Neuronal stem cell (in vitro differentiated cells): ENCODE results near the gene ABR.
A peak's percentile ranks its signal among the peaks of the same experiment; 100 is the strongest.

ENCODE experiments used
- DNase-seq: peaks from one replicate; pipeline ENCODE4 v3.0.0-alpha.2; 2013; ENCODE audit warnings: low spot score
- H2AFZ ChIP-seq: one replicate; pipeline ENCODE4 v1.6.1; 2013; ENCODE audit warnings: mild to moderate bottlenecking, low read length, inconsistent platforms
- H2AK5ac ChIP-seq: 2 replicates; pipeline ENCODE4 v1.6.1; 2013; ENCODE audit warnings: low read depth, mild to moderate bottlenecking, inconsistent platforms, low read length, moderate library complexity, mixed read lengths
- H2BK120ac ChIP-seq: 2 replicates; pipeline ENCODE4 v1.6.1; 2013; ENCODE audit warnings: low read depth, mild to moderate bottlenecking, inconsistent platforms, low read length, moderate library complexity, mixed read lengths
- H2BK12ac ChIP-seq: one replicate; pipeline ENCODE4 v1.6.1; 2013; ENCODE audit warnings: low read length, inconsistent platforms
- H2BK15ac ChIP-seq: 2 replicates; pipeline ENCODE4 v1.6.1; 2013; ENCODE audit warnings: mild to moderate bottlenecking, low read length, inconsistent platforms, mixed read lengths
- H2BK5ac ChIP-seq: one replicate; pipeline ENCODE4 v1.6.1; 2013; ENCODE audit warnings: inconsistent platforms, mild to moderate bottlenecking, low read length, moderate library complexity
- H3K14ac ChIP-seq: one replicate; pipeline ENCODE4 v1.6.1; 2013; ENCODE audit warnings: low read length, inconsistent platforms
- H3K18ac ChIP-seq: 2 replicates; pipeline ENCODE4 v1.6.1; 2013; ENCODE audit warnings: low read length, inconsistent platforms
- H3K23ac ChIP-seq: 2 replicates; pipeline ENCODE4 v1.6.1; 2013; ENCODE audit warnings: low read depth, mild to moderate bottlenecking, mixed read lengths, low read length, inconsistent platforms; ENCODE audit not compliant: poor library complexity
- H3K27ac ChIP-seq: replicated peaks from 3 replicates; pipeline ENCODE4 v1.5.1; 2013; ENCODE audit warnings: low read length, inconsistent platforms
- H3K27me3 ChIP-seq, 3 experiments: 2 replicates each; pipeline ENCODE4 v1.6.1; 2013; ENCODE audit warnings: low read length in 3 of 3, mild to moderate bottlenecking in 2 of 3, inconsistent platforms in 1 of 3, low read depth in 1 of 3, mixed read lengths in 1 of 3, moderate library complexity in 1 of 3; ENCODE audit not compliant: control insufficient read depth in 3 of 3, insufficient read depth in 3 of 3
- H3K36me3 ChIP-seq, 2 donors: replicated peaks in 1 of 2; 2 replicates each; pipeline ENCODE4 v1.6.1; 2013; ENCODE audit warnings: low read length in 2 of 2; ENCODE audit not compliant: control insufficient read depth in 2 of 2, insufficient read depth in 2 of 2
- H3K4ac ChIP-seq: 2 replicates; pipeline ENCODE4 v1.6.1; 2013; ENCODE audit warnings: inconsistent platforms, mild to moderate bottlenecking, low read length, moderate library complexity
- H3K4me1 ChIP-seq, 2 donors: 1 replicate in 1 of 2; 2 replicates in 1 of 2; pipeline ENCODE4 v1.6.1; 2013; ENCODE audit warnings: low read length in 2 of 2, low read depth in 1 of 2; ENCODE audit not compliant: control insufficient read depth in 2 of 2, insufficient read depth in 1 of 2
- H3K4me2 ChIP-seq: one replicate; pipeline ENCODE4 v1.6.1; 2013; ENCODE audit warnings: mild to moderate bottlenecking, low read length, inconsistent platforms; ENCODE audit not compliant: insufficient read depth, poor library complexity, severe bottlenecking
- H3K4me3 ChIP-seq, 2 donors: 2 replicates each; pipeline ENCODE4 v1.5.1; 2013; ENCODE audit warnings: low read length in 2 of 2, mild to moderate bottlenecking in 2 of 2, inconsistent platforms in 1 of 2, moderate library complexity in 1 of 2
- H3K79me1 ChIP-seq: one replicate; pipeline ENCODE4 v1.6.1; 2013; ENCODE audit warnings: low read depth, mild to moderate bottlenecking, inconsistent platforms, low read length, moderate library complexity
- H3K9ac ChIP-seq: one replicate; pipeline ENCODE4 v1.6.1; 2013; ENCODE audit warnings: mild to moderate bottlenecking, low read depth, low read length, inconsistent platforms; ENCODE audit not compliant: poor library complexity
- H3K9me3 ChIP-seq, 2 donors: replicated peaks in 1 of 2; 2 replicates each; pipeline versions ENCODE3 to v1.6.1; 2013; ENCODE audit warnings: low read length in 2 of 2, mild to moderate bottlenecking in 2 of 2, inconsistent platforms in 1 of 2, low read depth in 1 of 2, mixed read lengths in 1 of 2, moderate library complexity in 1 of 2; ENCODE audit not compliant: control insufficient read depth in 2 of 2, insufficient read depth in 1 of 2
- H4K8ac ChIP-seq: one replicate; pipeline ENCODE4 v1.6.1; 2013; ENCODE audit warnings: low read depth, mild to moderate bottlenecking, inconsistent platforms, low read length, moderate library complexity
- H4K91ac ChIP-seq: one replicate; pipeline ENCODE4 v1.6.1; 2013; ENCODE audit warnings: low read length, low read depth, mild to moderate bottlenecking, inconsistent platforms; ENCODE audit not compliant: poor library complexity
- WGBS, 2 donors: extraction: QIAGEN DNeasy Blood & Tissue Kit; methylation state at CpG; one replicate each; pipeline ENCODE4 v1.1.7; 2013; ENCODE audit warnings: missing lambda C conversion rate in 2 of 2, mixed read lengths in 1 of 2; ENCODE audit not compliant: insufficient read length in 2 of 2, insufficient replicate concordance in 1 of 2; ENCODE audit errors: extremely low coverage in 2 of 2; 5-methylcytosine and 5-hydroxymethylcytosine counted together

ABR gene

DNA sequence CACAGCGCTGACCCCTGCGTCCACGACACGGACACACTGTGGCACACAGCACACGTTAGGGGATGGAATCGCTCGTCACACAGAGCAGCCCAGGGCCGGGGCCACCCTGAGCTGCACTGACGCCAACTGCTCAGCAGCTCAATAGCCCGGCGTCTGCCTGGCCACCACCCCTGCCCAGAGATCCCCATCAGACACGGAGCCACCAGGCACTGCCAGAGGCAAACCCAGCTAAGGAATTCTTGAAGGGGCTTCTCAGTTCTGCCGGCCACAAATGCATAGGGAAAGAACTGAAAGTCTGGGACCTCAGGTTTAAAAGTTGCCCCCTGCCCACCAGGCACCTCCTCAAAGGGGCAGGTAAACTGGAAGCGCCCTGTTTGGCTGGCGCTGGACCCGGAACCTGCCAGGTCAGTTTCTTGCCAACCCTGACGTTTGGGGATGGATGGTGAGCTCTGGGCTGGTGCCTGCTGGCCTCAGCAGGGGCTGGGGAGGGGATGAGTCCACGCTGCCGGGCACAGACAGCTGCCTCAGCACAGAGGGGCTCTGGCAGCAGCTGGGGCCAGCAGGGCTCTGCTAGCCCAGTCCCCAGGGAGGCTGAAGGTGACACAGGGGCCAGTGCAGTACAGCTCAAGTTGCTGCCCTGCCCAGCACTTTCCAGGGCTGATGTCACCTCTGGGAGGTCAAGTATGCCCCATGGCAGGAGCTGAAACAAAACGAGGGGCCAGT is 149.7 kb downstream of the ABR start:
- Histone ChIP-seq H3K4me2 (no peak overlapping the region), H4K91ac (no peak overlapping the region), H3K4ac (no peak overlapping the region), H3K18ac (peak overlapping the region; percentile 83), H2AK5ac (peak overlapping the region; percentile 61), H3K9me3 (no peaks in the 10 kb centered on the region), H3K9ac (no peak overlapping the region), H3K4me1 (peaks cover 0 to 11% of the 10 kb centered on the region in 2 donors), H2BK12ac (no peak overlapping the region), H3K23ac (peak overlapping the region; percentile 75), H2BK120ac (no peak overlapping the region), H2AFZ (no peak overlapping the region), H3K79me1 (peaks cover 2% of the 10 kb centered on the region), H3K27me3 (peaks cover 0 to 13% (median 0%) of the 10 kb centered on the region in 3 experiments), H3K36me3 (peaks cover 0 to 4% of the 10 kb centered on the region in 2 donors), H2BK15ac (no peak overlapping the region), H3K14ac (no peak overlapping the region), H4K8ac (no peak overlapping the region), H2BK5ac (peak overlapping the region; percentile 13), H3K27ac (no peak overlapping the region), H3K4me3 (peak overlapping the region in 1 of 2 donors; percentile 8)
- no peak for DNase-seq
- WGBS, 2 donors, result no CpG with 5 or more reads among the region's 20 CpGs

- H3K23ac ChIP-seq, result peak overlapping the region; percentile 75
- H4K91ac ChIP-seq, result no peak overlapping the region
- no peak overlapping the region for H3K4ac ChIP-seq
- H2BK5ac ChIP-seq, result peak overlapping the region; percentile 13
- peak overlapping the region; percentile 83 for H3K18ac ChIP-seq
- H3K27me3 ChIP-seq, result peaks cover 0 to 13% (median 0%) of the 10 kb centered on the region in 3 experiments
- H3K9me3 ChIP-seq, result no peaks in the 10 kb centered on the region
- H3K79me1 ChIP-seq, result peaks cover 2% of the 10 kb centered on the region
- peak overlapping the region; percentile 44 for H3K9ac ChIP-seq
- H3K27ac ChIP-seq, result no peak overlapping the region
- no peak for DNase-seq
- H2BK15ac ChIP-seq, result no peak overlapping the region
- H2AFZ ChIP-seq, result no peak overlapping the region
- H3K4me1 ChIP-seq, result peaks cover 0 to 11% of the 10 kb centered on the region in 2 donors
- no peak overlapping the region for H3K4me2 ChIP-seq
- H2AK5ac ChIP-seq, result peak overlapping the region; percentile 61
- H4K8ac ChIP-seq, result no peak overlapping the region
- peak overlapping the region in 1 of 2 donors; percentile 8 for H3K4me3 ChIP-seq
- WGBS, 2 donors, result no CpG with 5 or more reads among the region's 30 CpGs
- H2BK12ac ChIP-seq, result peak overlapping the region; percentile 46
- no peak overlapping the region for H3K14ac ChIP-seq
- H3K36me3 ChIP-seq, result peaks cover 0 to 2% of the 10 kb centered on the region in 2 donors
- no peak overlapping the region for H2BK120ac ChIP-seq
Observed at GRCh38 chr17:1029196-1029921, 150.4 kb downstream of the ABR start.

GRCh38 chr17:1027044-1027443 is 152.7 kb downstream of the ABR start:
- H2BK12ac ChIP-seq, result no peak overlapping the region
- H4K91ac ChIP-seq, result no peak overlapping the region
- no peak overlapping the region for H3K14ac ChIP-seq
- no peak overlapping the region for H2AK5ac ChIP-seq
- H3K4ac ChIP-seq, result no peak overlapping the region
- no peak overlapping the region for H4K8ac ChIP-seq
- peaks cover 0 to 10% of the 10 kb centered on the region in 2 donors for H3K4me1 ChIP-seq
- H2BK120ac ChIP-seq, result no peak overlapping the region
- no peak overlapping the region for H2BK5ac ChIP-seq
- WGBS, 2 donors, result no CpG with 5 or more reads among the region's 9 CpGs
- no peak overlapping the region for H3K4me3 ChIP-seq
- no peak for DNase-seq
- H3K9me3 ChIP-seq, result no peaks in the 10 kb centered on the region
- H3K9ac ChIP-seq, result no peak overlapping the region
- H3K27me3 ChIP-seq, result peaks cover 0 to 6% (median 0%) of the 10 kb centered on the region in 3 experiments
- H2AFZ ChIP-seq, result no peak overlapping the region
- H3K27ac ChIP-seq, result no peak overlapping the region
- no peak overlapping the region for H3K4me2 ChIP-seq
- H2BK15ac ChIP-seq, result no peak overlapping the region
- H3K36me3 ChIP-seq, result no peaks in the 10 kb centered on the region
- no peak overlapping the region for H3K23ac ChIP-seq
- H3K18ac ChIP-seq, result no peak overlapping the region
- peaks cover 7% of the 10 kb centered on the region for H3K79me1 ChIP-seq

- no peak overlapping the region for H2AK5ac ChIP-seq
- no peak overlapping the region for H2AFZ ChIP-seq
- no CpG with 5 or more reads among the region's 10 CpGs for WGBS, 2 donors
Observed at GRCh38 chr17:1026599-1026975, 153.2 kb downstream of the ABR start.

More at GRCh38 chr17:1026599-1026975, 153.2 kb downstream of the ABR start:
- Histone ChIP-seq H3K14ac (no peak overlapping the region), H2BK5ac (no peak overlapping the region), H2BK15ac (no peak overlapping the region), H3K4me1 (peaks cover 0 to 10% of the 10 kb centered on the region in 2 donors), H3K36me3 (no peaks in the 10 kb centered on the region), H3K27me3 (peaks cover 0 to 5% (median 0%) of the 10 kb centered on the region in 3 experiments), H3K9ac (no peak overlapping the region), H3K23ac (no peak overlapping the region), H4K91ac (no peak overlapping the region), H4K8ac (no peak overlapping the region), H3K4ac (no peak overlapping the region), H3K4me3 (no peak overlapping the region), H3K79me1 (peaks cover 7% of the 10 kb centered on the region), H3K9me3 (no peaks in the 10 kb centered on the region), H3K18ac (no peak overlapping the region), H2BK120ac (no peak overlapping the region), H3K4me2 (no peak overlapping the region), H3K27ac (no peak overlapping the region), H2BK12ac (no peak overlapping the region)
- DNase-seq, result no peak
